Measurements from ENCODE around the gene TNFRSF8.
"Not testable (repeated sequence)": the region's sequence is repeated elsewhere in the genome, so short reads cannot be mapped to it uniquely, and the experiment has no call there.

Gene TNFRSF8

GRCh38 chr1:12063141-12064072 lies at the start of gene TNFRSF8:
TNFRSF8 (plus strand) TSS chr1:12063303; CDS start chr1:12063599, 296 bp downstream.
- DNase-seq, result no peak

- no peak for DNase-seq
Observed at GRCh38 chr1:12014141-12014991, 48.7 kb upstream of the TNFRSF8 start.

GRCh38 chr1:12015001-12015491 lies 48.1 kb upstream of the TNFRSF8 start:
- no peak for DNase-seq

GRCh38 chr1:12015499-12015898 lies 47.6 kb upstream of the TNFRSF8 start:
- no peak for DNase-seq

GRCh38 chr1:12016182-12016581 lies 46.9 kb upstream of the TNFRSF8 start:
- no peak for DNase-seq

GRCh38 chr1:12019858-12020509 lies 43.1 kb upstream of the TNFRSF8 start:
- no peak for DNase-seq

GRCh38 chr1:12021616-12022015 lies 41.5 kb upstream of the TNFRSF8 start:
- no peak for DNase-seq

- DNase-seq, result no peak
Observed at GRCh38 chr1:12022036-12022435, 41.1 kb upstream of the TNFRSF8 start.

- no peak for DNase-seq
Observed at GRCh38 chr1:12026586-12026985, 36.5 kb upstream of the TNFRSF8 start.

- DNase-seq, result no peak
Observed at GRCh38 chr1:12028248-12028647, 34.9 kb upstream of the TNFRSF8 start.

- DNase-seq, result no peak
Observed at GRCh38 chr1:12028957-12029511, 34.1 kb upstream of the TNFRSF8 start.

GRCh38 chr1:12029720-12030339 lies 33.3 kb upstream of the TNFRSF8 start:
- DNase-seq, result no peak

GRCh38 chr1:12031039-12031980 lies 31.8 kb upstream of the TNFRSF8 start:
- DNase-seq, result no peak

- no peak for DNase-seq
Observed at GRCh38 chr1:12032161-12032621, 30.9 kb upstream of the TNFRSF8 start.

GRCh38 chr1:12033441-12033840 lies 29.7 kb upstream of the TNFRSF8 start:
- not testable (repeated sequence) for DNase-seq

- no peak for DNase-seq
Observed at GRCh38 chr1:12034381-12034801, 28.7 kb upstream of the TNFRSF8 start.

- no peak for DNase-seq
Observed at GRCh38 chr1:12035312-12035711, 27.8 kb upstream of the TNFRSF8 start.

GRCh38 chr1:12037486-12038355 lies 25.4 kb upstream of the TNFRSF8 start:
- no peak for DNase-seq

- no peak for DNase-seq
Observed at GRCh38 chr1:12038356-12039163, 24.5 kb upstream of the TNFRSF8 start.

Data from T1000 (cell line).